AG04450 (cell line): ENCODE data around the gene CCRL2. TPM values are rescaled to one million over a fixed set of nuclear protein-coding genes. Genes with fewer than 3 reads are reported as not detected.

Source experiments
- CTCF ChIA-PET: fragments of 300-600, 350-600 bp; formaldehyde crosslinking; extraction: SDS; loops from one replicate; lab custom pipeline; 2022; ENCODE audit warnings: antibody characterized with exemption, inconsistent platforms; lab: Charles Lee
- POLR2A ChIA-PET: fragments of 350-600 bp; formaldehyde crosslinking; extraction: SDS; loops from one replicate; lab custom pipeline; 2021; ENCODE audit warnings: antibody characterized with exemption, inconsistent platforms; lab: Yijun Ruan, JAX
- DNase-seq: peaks from one replicate; pipeline ENCODE4 v3.0.0-alpha.2; 2011; ENCODE audit warnings: low read depth, low spot score
- H3K27ac ChIP-seq: one replicate; pipeline ENCODE4 v1.5.1; 2012; ENCODE audit warnings: low read depth, low read length, control low read depth
- H3K27me3 ChIP-seq: one replicate; pipeline ENCODE4 v1.6.0; 2012; ENCODE audit warnings: low read length; ENCODE audit not compliant: control insufficient read depth, insufficient read depth
- H3K4me3 ChIP-seq: 2 replicates; pipeline ENCODE4 v1.5.1; 2011; ENCODE audit warnings: mild to moderate bottlenecking, low read depth, low read length, control low read depth
- H3K9me3 ChIP-seq: 2 replicates; pipeline ENCODE4 v1.5.1; 2012; ENCODE audit warnings: low read length; ENCODE audit not compliant: control insufficient read depth, insufficient read depth
- polyA plus RNA-seq: library from polyadenylated mRNA; depleted of rRNA; stranded (reverse); fragments of >200 nt; gene quantifications from 2 replicates; pipeline ENCODE4 v1.2.3, GENCODE V29; 2011
- TF ChIP-seq, protein P1 (sequence below): IDR thresholded peaks from 2 replicates; pipeline ENCODE4 v1.5.1; 2011; ENCODE audit warnings: low read depth, low read length, control low read depth, inconsistent platforms

The CCRL2 gene
- polyA plus RNA-seq, 1 experiment = 0.16 TPM

DNA sequence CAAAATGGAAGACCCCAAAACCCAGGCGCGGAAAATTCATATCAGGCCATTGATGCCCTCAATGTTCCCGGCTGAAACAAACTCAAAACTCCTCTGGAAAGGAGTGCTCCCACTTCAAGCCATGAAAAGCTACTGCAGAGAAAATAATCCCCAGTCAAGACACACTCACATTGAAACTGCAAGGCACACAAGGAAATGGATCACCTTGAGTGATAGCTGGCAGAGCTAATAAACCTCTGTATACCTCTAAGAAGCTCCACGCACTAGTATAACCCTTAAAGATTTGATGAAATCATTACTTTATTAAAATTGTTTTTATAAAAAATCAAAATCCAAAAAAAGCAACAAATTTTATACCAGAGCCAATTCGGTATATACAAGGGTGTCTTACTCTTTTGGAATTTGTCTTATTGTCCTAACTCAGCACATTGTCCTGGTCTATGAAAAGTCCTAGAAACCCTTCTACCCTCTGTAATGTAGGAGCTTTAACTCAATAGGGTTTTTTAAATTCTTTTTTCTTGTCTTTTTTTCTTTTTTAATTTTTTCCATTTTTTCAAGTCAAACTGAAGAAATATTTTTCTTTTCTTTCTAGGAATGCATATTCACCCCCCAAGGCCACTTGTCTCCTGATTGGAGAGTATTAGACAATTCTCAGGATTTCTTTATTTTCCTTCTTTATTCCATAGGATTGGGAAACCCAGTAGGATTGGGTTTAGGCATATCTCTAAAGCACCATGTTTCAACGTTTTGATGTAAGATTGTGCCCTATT lies 8.7 kb upstream of the CCRL2 start:
- Histone ChIP-seq H3K9me3 (no peaks in the 10 kb centered on the region), H3K4me3 (no peak overlapping the region), H3K27ac (no peak overlapping the region), H3K27me3 (peaks cover 9% of the 10 kb centered on the region)
- TF ChIP-seq, protein P1, sequence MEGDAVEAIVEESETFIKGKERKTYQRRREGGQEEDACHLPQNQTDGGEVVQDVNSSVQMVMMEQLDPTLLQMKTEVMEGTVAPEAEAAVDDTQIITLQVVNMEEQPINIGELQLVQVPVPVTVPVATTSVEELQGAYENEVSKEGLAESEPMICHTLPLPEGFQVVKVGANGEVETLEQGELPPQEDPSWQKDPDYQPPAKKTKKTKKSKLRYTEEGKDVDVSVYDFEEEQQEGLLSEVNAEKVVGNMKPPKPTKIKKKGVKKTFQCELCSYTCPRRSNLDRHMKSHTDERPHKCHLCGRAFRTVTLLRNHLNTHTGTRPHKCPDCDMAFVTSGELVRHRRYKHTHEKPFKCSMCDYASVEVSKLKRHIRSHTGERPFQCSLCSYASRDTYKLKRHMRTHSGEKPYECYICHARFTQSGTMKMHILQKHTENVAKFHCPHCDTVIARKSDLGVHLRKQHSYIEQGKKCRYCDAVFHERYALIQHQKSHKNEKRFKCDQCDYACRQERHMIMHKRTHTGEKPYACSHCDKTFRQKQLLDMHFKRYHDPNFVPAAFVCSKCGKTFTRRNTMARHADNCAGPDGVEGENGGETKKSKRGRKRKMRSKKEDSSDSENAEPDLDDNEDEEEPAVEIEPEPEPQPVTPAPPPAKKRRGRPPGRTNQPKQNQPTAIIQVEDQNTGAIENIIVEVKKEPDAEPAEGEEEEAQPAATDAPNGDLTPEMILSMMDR = no peak
- POLR2A ChIA-PET = no interaction called here
- no peak for DNase-seq
- CTCF ChIA-PET = interaction anchor here (0.5 kb wide), 1 partner anchor 688 kb away, joined by 3 read pairs; no protein-coding TSS in a partner anchor

DNA sequence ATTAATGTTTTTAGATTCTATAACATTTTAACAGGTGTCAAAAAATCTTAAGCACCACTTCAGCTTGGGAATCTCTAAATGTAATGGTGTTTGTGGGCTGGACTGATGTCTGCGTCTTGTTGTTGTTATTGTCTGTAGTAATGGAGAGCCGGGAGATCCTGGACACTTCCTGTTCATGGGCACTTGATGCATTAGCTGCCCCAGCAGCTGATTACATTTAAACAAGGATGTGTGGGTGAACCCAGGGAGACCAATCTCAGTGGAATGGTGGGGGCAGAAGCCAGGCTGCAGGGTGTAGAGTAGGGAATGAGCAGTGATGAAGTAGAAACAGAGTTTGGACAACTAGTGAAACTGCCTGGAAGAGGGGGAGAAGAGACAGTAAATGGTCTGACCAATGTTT lies 8.0 kb upstream of the CCRL2 start:
- ChIA-PET CTCF (no interaction called here), POLR2A (no interaction called here)
- Histone ChIP-seq H3K4me3 (no peak overlapping the region), H3K27me3 (peaks cover 8% of the 10 kb centered on the region), H3K27ac (no peak overlapping the region), H3K9me3 (no peaks in the 10 kb centered on the region)
- no peak for DNase-seq
- TF ChIP-seq, protein P1 = no peak

DNA sequence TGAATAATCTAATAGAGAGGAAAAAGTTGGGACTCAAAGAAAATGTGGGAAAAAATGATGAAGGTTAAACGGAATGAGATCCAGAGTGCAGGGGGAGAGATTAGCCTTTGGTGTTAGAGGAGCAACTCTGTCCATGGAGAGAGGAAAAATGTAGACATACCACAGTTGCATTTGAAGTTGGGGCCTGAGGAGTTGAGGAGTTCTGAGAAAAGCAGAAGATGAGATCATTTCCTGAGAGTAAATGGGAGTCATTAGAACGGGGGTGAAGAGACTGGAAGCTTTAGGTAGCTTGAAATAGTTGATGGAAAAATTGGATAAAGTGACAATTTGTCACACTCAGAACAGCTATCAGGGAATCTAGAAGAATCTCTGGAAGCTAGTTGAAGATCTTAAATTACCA lies 7.5 kb upstream of the CCRL2 start:
- CTCF ChIA-PET = no interaction called here
- POLR2A ChIA-PET = no interaction called here

DNA sequence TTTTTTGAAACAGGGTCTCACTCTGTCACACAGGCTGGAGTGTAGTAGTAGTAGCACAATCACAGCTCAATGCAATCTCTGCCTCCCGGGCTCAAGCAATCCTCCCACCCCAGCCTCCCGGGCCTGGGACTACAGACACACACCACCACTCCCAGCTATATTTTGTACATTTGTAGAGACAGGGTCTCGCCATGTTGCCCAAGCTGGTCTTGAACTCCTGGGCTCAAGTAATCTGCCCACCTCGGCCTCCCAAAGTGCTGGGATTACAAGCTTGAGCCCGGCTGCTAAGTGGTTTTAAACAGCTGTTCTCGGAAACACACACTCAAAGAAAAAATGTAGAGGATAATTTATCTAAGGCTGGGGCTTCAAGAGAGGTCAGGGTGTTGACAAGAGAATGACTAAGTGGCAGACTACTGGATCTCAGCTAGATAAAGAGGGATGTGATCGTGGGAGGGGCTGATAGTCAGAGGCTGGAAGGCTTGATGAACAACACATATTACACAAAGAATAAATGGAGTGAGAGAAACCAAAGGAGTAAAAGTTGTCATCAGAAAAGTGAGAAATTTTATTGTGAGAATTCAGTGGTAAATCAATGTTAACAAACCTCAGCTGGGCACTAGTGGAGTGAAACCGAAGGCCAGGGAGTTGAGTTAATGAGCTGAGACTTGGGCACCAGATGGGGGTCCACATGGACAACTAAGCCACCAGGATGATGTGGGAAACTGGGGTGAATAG lies 6.9 kb upstream of the CCRL2 start:
- Histone ChIP-seq H3K9me3 (no peaks in the 10 kb centered on the region), H3K4me3 (no peak overlapping the region), H3K27me3 (peaks cover 5% of the 10 kb centered on the region), H3K27ac (no peak overlapping the region)
- POLR2A ChIA-PET = no interaction called here
- TF ChIP-seq, protein P1 = no peak
- CTCF ChIA-PET = no interaction called here
- DNase-seq = no peak

More for the DNA sequence above, 7.5 kb upstream of the CCRL2 start:
- TF ChIP-seq, protein P1 = no peak
- DNase-seq = no peak
- H3K4me3 ChIP-seq = no peak overlapping the region
- H3K27me3 ChIP-seq = peaks cover 8% of the 10 kb centered on the region
- no peaks in the 10 kb centered on the region for H3K9me3 ChIP-seq
- no peak overlapping the region for H3K27ac ChIP-seq

DNA sequence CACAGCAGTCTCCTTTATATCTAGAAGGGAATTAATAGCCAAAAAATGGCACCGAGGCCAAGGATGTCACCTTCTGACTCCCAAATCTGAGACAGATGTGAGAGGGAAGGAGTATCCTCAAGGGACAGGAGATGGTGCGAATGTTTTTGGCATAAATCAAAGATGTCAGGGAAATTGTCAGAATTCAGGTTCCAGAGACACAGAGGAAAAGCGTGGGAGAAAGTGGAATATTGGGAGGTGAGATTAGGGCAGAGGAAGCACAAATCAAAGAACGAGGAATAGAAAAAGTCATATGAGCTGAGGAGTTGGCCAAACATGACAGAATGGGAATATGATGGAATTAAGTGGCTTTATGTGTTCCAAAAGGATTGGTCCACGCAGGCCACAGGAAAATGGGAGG lies 6.2 kb upstream of the CCRL2 start:
- CTCF ChIA-PET = no interaction called here
- H3K27me3 ChIP-seq = peaks cover 5% of the 10 kb centered on the region
- POLR2A ChIA-PET = no interaction called here

More for the DNA sequence above, 6.2 kb upstream of the CCRL2 start:
- H3K27ac ChIP-seq = no peak overlapping the region
- TF ChIP-seq, protein P1 = no peak
- no peak overlapping the region for H3K4me3 ChIP-seq
- no peaks in the 10 kb centered on the region for H3K9me3 ChIP-seq
- DNase-seq = no peak
